H9 (cell line): ENCODE measurements around the gene B4GALT6. TPM values are rescaled to one million over a fixed set of nuclear protein-coding genes. Genes with fewer than 3 reads are reported as not detected.
A peak's percentile ranks its signal among the peaks of the same experiment; 100 is the strongest.

Source experiments
- DNase-seq: peaks from one replicate; pipeline ENCODE4 v3.0.0-alpha.2; 2017
- H2AFZ ChIP-seq: one replicate; pipeline ENCODE4 v1.6.1; 2013; ENCODE audit warnings: mild to moderate bottlenecking, low read length, control low read depth, moderate library complexity
- H2AK5ac ChIP-seq: 2 replicates; pipeline ENCODE4 v1.6.1; 2013; ENCODE audit warnings: low read length, control low read depth, mixed read lengths; ENCODE audit not compliant: insufficient read length
- H2BK120ac ChIP-seq: one replicate; pipeline ENCODE4 v1.6.1; 2013; ENCODE audit warnings: low read depth, mild to moderate bottlenecking, low read length, control low read depth, inconsistent platforms; ENCODE audit not compliant: poor library complexity, severe bottlenecking
- H2BK12ac ChIP-seq: 2 replicates; pipeline ENCODE4 v1.6.1; 2013; ENCODE audit warnings: low read length, control low read depth, mixed read lengths, low read depth; ENCODE audit not compliant: insufficient read length
- H2BK15ac ChIP-seq: 2 replicates; pipeline ENCODE4 v1.6.1; 2013; ENCODE audit warnings: low read depth, low read length, control low read depth
- H2BK20ac ChIP-seq: one replicate; pipeline ENCODE4 v1.6.1; 2013; ENCODE audit warnings: low read depth, mild to moderate bottlenecking, low read length, control low read depth, inconsistent platforms; ENCODE audit not compliant: poor library complexity, severe bottlenecking
- H2BK5ac ChIP-seq: 2 replicates; pipeline ENCODE4 v1.6.1; 2013; ENCODE audit warnings: low read length, control low read depth, mixed read lengths; ENCODE audit not compliant: insufficient read length
- H3K14ac ChIP-seq: 2 replicates; pipeline ENCODE4 v1.6.1; 2013; ENCODE audit warnings: low read length, control low read depth; ENCODE audit not compliant: insufficient read depth
- H3K18ac ChIP-seq: 2 replicates; pipeline ENCODE4 v1.6.1; 2013; ENCODE audit warnings: low read depth, mild to moderate bottlenecking, mixed read lengths, low read length, control low read depth; ENCODE audit not compliant: insufficient read length
- H3K23ac ChIP-seq: 2 replicates; pipeline ENCODE4 v1.6.1; 2013; ENCODE audit warnings: low read length, control low read depth, mixed read lengths, low read depth; ENCODE audit not compliant: insufficient read length
- H3K23me2 ChIP-seq: 2 replicates; pipeline ENCODE4 v1.6.1; 2013; ENCODE audit warnings: low read depth, mild to moderate bottlenecking, mixed read lengths, low read length, control low read depth; ENCODE audit not compliant: insufficient read length, poor library complexity, severe bottlenecking
- H3K27ac ChIP-seq: 2 replicates; pipeline ENCODE4 v1.5.1; 2013; ENCODE audit warnings: low read length, control low read depth, mixed read lengths, low read depth; ENCODE audit not compliant: insufficient read length
- H3K27me3 ChIP-seq: 2 replicates; pipeline ENCODE4 v1.6.1; 2013; ENCODE audit warnings: low read length, control low read depth, inconsistent platforms; ENCODE audit not compliant: insufficient read depth
- H3K4ac ChIP-seq: 2 replicates; pipeline ENCODE4 v1.6.1; 2013; ENCODE audit warnings: low read depth, mild to moderate bottlenecking, control low read depth, inconsistent platforms, low read length, moderate library complexity
- H3K4me1 ChIP-seq: 2 replicates; pipeline ENCODE4 v1.6.1; 2013; ENCODE audit warnings: low read length, control low read depth, inconsistent platforms; ENCODE audit not compliant: insufficient read depth
- H3K4me2 ChIP-seq: 2 replicates; pipeline ENCODE4 v1.6.1; 2013; ENCODE audit warnings: low read length, control low read depth, mixed read lengths; ENCODE audit not compliant: insufficient read length, insufficient read depth
- H3K56ac ChIP-seq: 2 replicates; pipeline ENCODE4 v1.6.1; 2013; ENCODE audit warnings: low read depth, mild to moderate bottlenecking, mixed read lengths, low read length, control low read depth; ENCODE audit not compliant: insufficient read length
- H3K79me1 ChIP-seq: 2 replicates; pipeline ENCODE4 v1.6.1; 2013; ENCODE audit warnings: low read depth, mild to moderate bottlenecking, moderate library complexity, low read length, control low read depth, inconsistent platforms; ENCODE audit not compliant: insufficient read depth, poor library complexity, severe bottlenecking
- H3K79me2 ChIP-seq: 2 replicates; pipeline ENCODE4 v1.6.1; 2013; ENCODE audit warnings: low read length, control low read depth, inconsistent platforms; ENCODE audit not compliant: insufficient read depth
- H3K9ac ChIP-seq: 2 replicates; pipeline ENCODE4 v1.6.1; 2013; ENCODE audit warnings: low read length, control low read depth, mixed read lengths; ENCODE audit not compliant: insufficient read length; ENCODE audit errors: extremely low read depth
- H3K9me3 ChIP-seq: one replicate; pipeline ENCODE4 v1.6.1; 2013; ENCODE audit warnings: low read depth, low read length, inconsistent platforms; ENCODE audit not compliant: control insufficient read depth
- H3T11ph ChIP-seq: one replicate; pipeline ENCODE4 v1.6.1; 2013; ENCODE audit warnings: mild to moderate bottlenecking, low read length, control low read depth, inconsistent platforms
- H4K20me1 ChIP-seq: one replicate; pipeline ENCODE4 v1.6.1; 2013; ENCODE audit not compliant: control insufficient read depth, insufficient read length, insufficient read depth
- H4K5ac ChIP-seq: 2 replicates; pipeline ENCODE4 v1.6.1; 2013; ENCODE audit warnings: low read depth, mild to moderate bottlenecking, mixed read lengths, low read length, control low read depth; ENCODE audit not compliant: insufficient read length
- H4K8ac ChIP-seq: replicated peaks from 2 replicates; pipeline ENCODE4 v1.6.1; 2013; ENCODE audit warnings: low read length, control low read depth, mixed read lengths, low read depth; ENCODE audit not compliant: insufficient read length
- H4K91ac ChIP-seq: 2 replicates; pipeline ENCODE4 v1.6.1; 2013; ENCODE audit warnings: low read depth, mild to moderate bottlenecking, moderate library complexity, mixed read lengths, low read length, control low read depth; ENCODE audit not compliant: insufficient read length
- H3K27ac Mint-ChIP-seq, 3 experiments: 2 replicates in 2 of 3; 3 replicates in 1 of 3; pipeline ENCODE4 v1.8.0; 2020 to 2021; ENCODE audit warnings: mixed read lengths in 3 of 3, mild to moderate bottlenecking in 1 of 3, moderate library complexity in 1 of 3
- H3K27me3 Mint-ChIP-seq: 2 replicates; pipeline ENCODE4 v1.8.0; 2021; ENCODE audit warnings: low read depth, mild to moderate bottlenecking, moderate library complexity, mixed read lengths
- H3K36me3 Mint-ChIP-seq, 3 experiments: 2 replicates in 2 of 3; 3 replicates in 1 of 3; pipeline ENCODE4 v1.8.0; 2020 to 2021; ENCODE audit warnings: low read depth in 3 of 3, mixed read lengths in 3 of 3; ENCODE audit not compliant: insufficient read depth in 1 of 3
- H3K4me1 Mint-ChIP-seq, 2 experiments: 2 replicates each; pipeline ENCODE4 v1.8.0; 2020; ENCODE audit warnings: mixed read lengths in 2 of 2
- H3K4me3 Mint-ChIP-seq, 2 experiments: 2 replicates in 1 of 2; 3 replicates in 1 of 2; pipeline ENCODE4 v1.8.0; 2020 to 2021; ENCODE audit warnings: mild to moderate bottlenecking in 2 of 2, mixed read lengths in 2 of 2, moderate library complexity in 1 of 2
- H3K9me3 Mint-ChIP-seq, 2 experiments: 2 replicates in 1 of 2; 3 replicates in 1 of 2; pipeline ENCODE4 v1.8.0; 2020; ENCODE audit warnings: mild to moderate bottlenecking in 2 of 2, mixed read lengths in 2 of 2, moderate library complexity in 1 of 2
- CTCF ChIP-seq: fragments of 200-600 bp; sonication (generic); conservative IDR thresholded peaks from 3 replicates; pipeline ENCODE4 v1.8.0; 2021; ENCODE audit warnings: antibody characterized with exemption, mild to moderate bottlenecking
- WGBS: extraction: QIAGEN DNeasy Blood & Tissue Kit; methylation state at CpG from one replicate; pipeline ENCODE4 v1.1.7; 2013; ENCODE audit warnings: missing lambda C conversion rate, low lambda C conversion rate, mixed read lengths; ENCODE audit not compliant: insufficient read length; ENCODE audit errors: extremely low coverage; 5-methylcytosine and 5-hydroxymethylcytosine counted together
- total RNA-seq: library from RNA; stranded (reverse); gene quantifications from 2 replicates; pipeline ENCODE4 v1.2.1, GENCODE V29; 2021

B4GALT6 gene
- total RNA-seq, 1 experiment from 2014 or later, result 34.1 TPM

DNA sequence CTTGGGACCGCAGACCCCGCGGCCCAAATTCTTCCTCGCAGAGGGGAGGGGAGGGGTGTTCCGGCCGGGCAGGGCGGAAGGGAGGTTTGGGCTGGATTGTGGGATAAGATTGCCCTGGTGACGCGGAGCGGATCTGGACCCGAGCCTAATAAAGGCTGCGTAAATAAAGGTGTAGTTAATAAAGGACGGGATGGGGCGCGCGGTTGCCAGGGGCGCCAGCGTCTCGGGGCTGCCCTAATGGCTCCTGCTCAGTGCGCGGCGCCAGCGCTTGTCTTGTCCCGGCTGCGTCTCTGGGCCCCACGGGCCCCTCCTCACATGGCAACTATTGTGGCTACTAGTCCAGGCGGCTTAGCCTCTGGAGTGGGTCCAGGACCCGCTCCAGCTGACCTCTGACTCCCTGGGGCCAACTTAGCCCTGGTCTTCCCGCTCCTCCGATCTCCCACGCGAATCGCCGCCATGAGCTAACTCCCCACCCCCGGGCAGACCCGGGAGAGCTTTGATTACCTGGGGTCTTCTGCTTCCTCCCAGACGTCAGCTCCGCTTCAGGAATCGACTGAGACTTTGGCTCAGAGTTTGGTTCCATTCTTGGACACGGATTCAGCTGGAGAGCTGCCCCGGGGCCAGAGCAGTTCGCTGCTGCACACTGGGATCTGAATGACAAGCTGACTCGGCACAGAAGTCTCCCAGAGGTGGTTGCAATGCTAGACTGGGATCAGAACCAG is 39.8 kb upstream of the B4GALT6 start:
- no peak overlapping the region for H3K4me2 ChIP-seq
- H3K36me3 Mint-ChIP-seq, result peaks cover 6 to 7% (median 7%) of the 10 kb centered on the region in 3 experiments; a peak in 6 of 7 replicates
- H2AFZ ChIP-seq, result no peak overlapping the region

More for the DNA sequence above, 39.8 kb upstream of the B4GALT6 start:
- Histone ChIP-seq H3K79me2 (no peaks in the 10 kb centered on the region), H3K14ac (no peak overlapping the region), H3K79me1 (no peaks in the 10 kb centered on the region), H2BK12ac (no peak overlapping the region), H3K9ac (no peak overlapping the region), H3K23ac (no peak overlapping the region), H3K18ac (no peak overlapping the region), H3T11ph (no peak overlapping the region), H2BK120ac (no peak overlapping the region), H3K23me2 (no peaks in the 10 kb centered on the region), H3K9me3 (no peaks in the 10 kb centered on the region), H2BK15ac (no peak overlapping the region), H2BK5ac (no peak overlapping the region), H4K8ac (no peak overlapping the region), H3K56ac (no peak overlapping the region), H3K4me1 (no peaks in the 10 kb centered on the region), H3K27ac (no peak overlapping the region), H2BK20ac (no peak overlapping the region), H3K27me3 (no peaks in the 10 kb centered on the region), H2AK5ac (no peak overlapping the region), H4K20me1 (no peaks in the 10 kb centered on the region), H4K91ac (no peak overlapping the region), H3K4ac (no peak overlapping the region), H4K5ac (no peak overlapping the region)
- Mint-ChIP-seq H3K27ac (0 out of 7 replicates have a peak overlapping the region, but pooled peaks of 1 of the 3 experiments have one; percentile 21), H3K4me1 (peaks cover 3 to 7% of the 10 kb centered on the region in 2 experiments), H3K27me3 (peaks cover 2% of the 10 kb centered on the region; the same call in 1 of the 2 replicates), H3K4me3 (no peak overlapping the region), H3K9me3 (peaks cover 7 to 8% of the 10 kb centered on the region in 2 experiments)
- TF ChIP-seq CTCF, result no peak
- no CpG with 5 or more reads among the region's 43 CpGs for WGBS
- no peak for DNase-seq
